DMS53 treated with DMSO at 0.1 percent for 48 hours (cell line): Measurements from ENCODE around the gene RALGPS1.
"Not testable (repeated sequence)": the region's sequence is repeated elsewhere in the genome, so short reads cannot be mapped to it uniquely, and the experiment has no call there.

Source experiments
- DNase-seq: peaks from one replicate; lab custom pipeline; 2025; ENCODE audit not compliant: unreplicated experiment; lab: John Stamatoyannopoulos, UW

Gene RALGPS1

DNA sequence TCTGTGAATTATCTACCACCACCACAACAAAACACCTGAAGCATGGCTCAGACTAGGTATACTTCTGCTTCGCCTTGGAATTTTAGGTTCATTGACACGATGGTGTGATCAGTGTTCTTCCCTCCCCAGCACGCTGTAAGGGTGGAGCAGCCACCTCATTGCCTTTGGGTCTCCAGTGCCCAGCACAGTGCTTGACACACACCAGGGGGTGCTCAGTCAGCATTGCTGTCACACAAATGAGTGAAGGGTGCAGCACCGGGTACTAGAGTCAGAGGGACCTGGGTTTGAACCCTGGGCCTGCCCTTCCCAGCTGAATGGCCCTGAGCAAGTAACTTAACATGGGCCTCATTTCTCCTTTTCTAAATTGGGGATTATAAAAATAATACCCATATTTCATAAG is 217.8 kb downstream of the RALGPS1 start:
- no peak for DNase-seq

DNA sequence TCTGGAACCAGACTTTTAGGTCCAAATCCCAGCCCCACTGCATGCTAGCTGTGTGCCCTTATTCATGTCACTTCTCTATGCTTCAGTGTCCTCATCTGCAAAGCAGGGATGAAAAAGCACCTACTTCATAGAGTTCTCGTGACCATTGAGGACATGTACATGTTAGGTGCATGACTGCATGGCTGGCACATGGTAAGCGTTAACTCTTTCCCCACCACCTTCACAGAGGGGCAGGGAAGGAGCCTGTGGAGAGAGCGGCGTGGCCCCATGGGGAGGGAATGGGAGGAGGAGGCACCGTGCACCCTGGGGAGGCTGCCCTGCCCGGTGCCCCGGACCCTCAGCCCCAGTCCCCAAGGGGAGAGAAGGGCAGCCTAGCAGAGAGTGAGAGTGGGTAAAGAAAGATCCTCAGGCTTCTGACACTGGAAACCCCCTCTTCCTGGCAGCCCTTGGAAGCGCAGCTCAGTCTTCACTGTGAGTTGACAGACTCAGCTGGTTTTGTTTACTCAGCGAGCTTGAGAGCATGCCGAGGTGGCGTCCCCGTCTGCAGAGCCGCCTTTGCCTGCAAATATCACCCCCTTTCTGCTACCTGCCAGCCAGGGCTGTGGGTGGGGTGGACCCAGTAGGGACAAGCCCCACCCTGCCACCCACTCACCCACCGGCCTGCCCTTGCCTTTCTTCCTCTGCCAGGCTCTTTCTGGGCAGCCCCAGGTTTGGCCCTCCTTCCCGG is 218.5 kb downstream of the RALGPS1 start:
- DNase-seq, result no peak

DNA sequence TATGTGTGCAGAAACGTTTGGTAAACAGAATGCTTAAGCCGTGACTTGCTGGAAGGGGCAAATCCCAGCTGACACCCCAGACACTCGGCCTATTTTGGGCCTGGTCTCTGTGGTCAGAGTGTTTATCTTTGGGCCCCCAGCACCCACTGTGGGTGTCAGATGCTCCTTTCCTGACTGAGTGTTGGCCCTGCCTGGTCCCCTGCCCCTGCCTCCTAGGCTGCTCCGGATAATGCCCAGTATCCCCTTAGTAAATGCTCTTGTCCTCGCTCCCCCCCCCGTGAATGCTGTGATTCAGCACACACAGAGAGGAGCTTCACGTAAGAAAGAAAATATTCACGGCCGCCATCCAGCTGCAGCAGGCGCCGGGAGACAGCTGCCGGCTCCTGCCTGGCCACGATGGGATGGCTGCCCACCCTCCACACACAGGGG is 219.2 kb downstream of the RALGPS1 start:
- DNase-seq, result no peak

- DNase-seq, result no peak
These were observed 220.6 kb downstream of the RALGPS1 start for GRCh38 chr9:127135056-127135745.

DNA sequence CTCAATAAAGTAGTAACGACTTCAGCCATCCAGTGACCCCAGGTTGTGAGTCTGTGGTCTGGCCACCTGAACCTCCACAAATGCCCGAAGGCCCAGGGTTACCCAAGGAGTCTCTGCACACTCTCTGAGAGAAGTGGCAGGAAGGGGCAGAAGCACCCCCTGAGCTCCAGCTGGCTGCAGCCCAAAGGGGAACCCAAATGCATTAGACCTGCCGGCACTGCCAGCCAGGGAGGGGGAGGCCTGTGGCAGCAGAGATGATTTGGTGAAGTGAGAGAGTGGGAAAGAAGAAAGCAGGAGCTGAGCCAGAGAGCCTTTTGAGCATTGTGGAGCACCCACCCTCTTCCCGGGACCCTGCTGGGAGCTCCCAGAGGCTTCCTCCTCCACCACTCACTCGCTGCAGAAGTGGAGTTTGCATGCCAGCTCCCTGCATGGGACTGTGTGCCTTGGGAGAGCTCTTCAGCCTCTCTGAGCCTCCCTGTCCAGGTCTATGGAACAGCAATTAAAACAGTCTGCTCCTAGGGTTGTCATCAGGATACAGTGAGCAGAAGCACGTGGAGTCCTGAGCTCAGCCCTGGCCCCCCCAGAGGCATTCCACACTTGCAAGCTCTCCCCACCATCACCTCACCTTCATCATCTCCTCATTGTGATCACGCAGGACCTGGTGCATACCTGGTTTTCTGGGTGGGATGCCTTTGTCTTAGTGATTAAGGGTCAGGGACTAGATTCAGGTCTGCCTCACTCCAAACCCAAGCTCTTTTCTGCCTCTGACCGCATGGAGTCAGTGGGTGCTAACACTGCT is 221.7 kb downstream of the RALGPS1 start:
- no peak for DNase-seq

DNA sequence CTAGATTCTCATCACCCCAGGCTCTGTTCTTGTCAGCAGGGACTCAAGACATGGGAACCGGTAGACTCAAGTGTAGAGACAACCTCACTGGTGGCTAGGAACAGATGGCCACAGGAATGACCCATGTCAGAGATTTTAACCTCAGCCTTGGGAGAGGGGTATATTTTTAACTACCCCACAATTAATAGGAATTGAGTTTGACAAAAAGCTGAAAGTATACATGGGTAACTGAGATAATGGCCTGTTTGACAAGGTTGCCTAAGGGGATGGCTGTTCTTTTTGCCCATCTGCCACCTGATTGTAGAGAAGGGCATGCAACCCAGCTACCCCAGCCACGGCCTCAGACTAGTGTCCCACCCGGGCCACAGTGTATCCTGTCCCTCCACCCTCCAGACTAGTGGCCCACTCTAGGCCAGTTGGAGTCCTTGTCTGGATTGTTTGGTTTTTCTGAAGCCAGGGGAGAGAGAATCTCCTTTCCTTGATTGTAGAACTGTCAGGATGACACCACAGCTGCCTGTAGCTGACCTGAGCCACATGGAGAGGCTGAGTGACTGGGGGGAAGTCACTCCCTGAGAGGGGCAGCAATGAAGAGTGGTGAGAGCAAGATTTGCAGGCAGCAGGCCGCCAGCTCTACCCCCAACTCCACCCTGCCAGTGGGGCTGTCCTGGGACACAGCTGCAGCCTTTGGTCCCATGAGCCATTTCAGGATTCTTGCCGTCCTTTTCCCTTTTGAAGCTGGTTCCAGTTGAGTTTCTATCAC is 222.5 kb downstream of the RALGPS1 start:
- DNase-seq, result no peak

- no peak for DNase-seq
These were observed 223.2 kb downstream of the RALGPS1 start for GRCh38 chr9:127137640-127138360.

GRCh38 chr9:127138444-127138843 is 223.9 kb downstream of the RALGPS1 start:
- no peak for DNase-seq

GRCh38 chr9:127139071-127139731 is 224.6 kb downstream of the RALGPS1 start:
- no peak for DNase-seq

DNA sequence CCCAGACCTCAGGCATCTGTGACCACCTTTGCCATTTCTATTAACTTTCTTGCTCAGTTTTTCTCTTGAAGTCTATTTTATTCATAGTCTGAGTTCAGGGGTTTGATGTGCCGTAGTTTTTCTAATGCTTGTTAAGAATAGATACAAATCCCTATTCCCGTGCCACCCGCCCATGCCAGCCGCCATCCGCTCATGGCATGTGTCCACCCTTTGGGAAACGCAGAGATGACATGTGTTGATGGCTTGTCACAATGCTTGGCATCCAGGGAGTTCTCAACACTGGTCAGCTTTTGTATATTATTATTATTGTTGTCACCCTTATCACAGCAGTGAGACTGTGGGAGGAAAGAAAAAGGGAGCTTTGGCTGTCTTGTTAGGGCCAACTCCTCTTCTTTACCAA is 225.2 kb downstream of the RALGPS1 start:
- no peak for DNase-seq

- DNase-seq, result no peak
These were observed 225.6 kb downstream of the RALGPS1 start for GRCh38 chr9:127140181-127140580.

- DNase-seq, result no peak
These were observed 226.5 kb downstream of the RALGPS1 start for GRCh38 chr9:127140842-127141675.

DNA sequence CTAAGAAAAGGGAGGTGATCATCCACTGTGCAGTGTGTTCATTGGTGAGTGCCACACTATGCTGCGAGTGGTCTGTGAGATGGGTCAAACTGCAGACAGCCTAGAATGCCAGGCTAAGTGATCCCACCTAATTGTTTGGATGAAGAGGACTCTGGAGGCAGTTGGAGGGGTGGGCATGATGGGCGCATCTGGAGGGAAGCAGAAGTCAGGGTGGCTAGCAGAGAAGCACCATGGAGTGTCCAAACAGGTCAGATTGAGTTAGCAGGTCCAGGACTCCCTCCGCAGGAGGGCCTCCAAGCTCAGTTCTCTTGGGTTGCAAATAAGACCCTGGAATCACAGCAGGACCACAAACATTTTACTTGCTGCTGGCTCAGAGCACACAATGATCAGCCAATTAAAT is 227.7 kb downstream of the RALGPS1 start:
- DNase-seq, result no peak

- no peak for DNase-seq
These were observed 228.4 kb downstream of the RALGPS1 start for GRCh38 chr9:127142931-127143464.

DNA sequence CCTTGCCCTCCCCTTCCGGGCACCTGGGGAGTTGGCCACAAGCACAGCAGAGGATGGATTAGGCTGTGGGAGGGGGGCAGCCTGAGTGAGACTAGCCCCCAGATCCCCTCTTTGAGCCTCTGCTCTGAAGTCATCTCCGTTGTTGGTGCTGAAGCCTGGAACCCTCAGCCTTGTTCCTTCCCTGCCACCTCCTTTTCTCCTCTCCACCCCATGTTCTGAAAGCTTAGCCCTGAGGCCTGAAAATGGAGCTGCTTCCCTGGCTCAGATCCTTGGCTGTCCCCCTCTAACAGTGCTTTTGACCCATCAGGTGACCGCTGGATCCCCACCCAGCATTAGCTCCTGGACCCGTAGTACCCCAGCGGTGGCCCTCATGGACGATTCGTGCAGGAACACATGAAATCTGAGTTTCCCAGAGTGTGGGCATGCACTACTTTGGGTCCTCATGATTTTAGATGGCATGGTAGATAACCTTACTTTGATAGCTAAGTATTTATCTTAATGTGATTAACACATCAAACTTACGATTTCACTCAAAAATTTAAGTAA is 229.4 kb downstream of the RALGPS1 start:
- no peak for DNase-seq

- no peak for DNase-seq
These were observed 230.3 kb downstream of the RALGPS1 start for GRCh38 chr9:127144670-127145445.

DNA sequence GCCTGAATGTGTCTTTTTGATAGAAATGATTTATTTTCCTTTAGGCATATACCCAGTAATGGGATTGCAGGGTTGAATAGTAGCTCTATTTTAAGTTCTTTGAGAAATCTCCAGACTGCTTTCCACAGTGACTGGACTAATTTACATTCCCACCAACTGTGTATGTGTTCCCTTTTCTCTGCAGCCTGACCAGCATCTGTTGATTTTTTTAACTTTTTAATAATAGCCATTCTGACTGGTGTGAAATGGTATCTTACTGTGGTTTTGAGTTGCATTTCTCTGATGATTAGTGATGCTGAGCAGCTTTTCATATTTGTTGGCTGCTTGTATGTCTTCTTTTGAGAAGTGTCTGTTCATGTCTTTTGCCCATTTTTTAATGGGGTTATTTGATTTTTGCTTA is 232.3 kb downstream of the RALGPS1 start:
- DNase-seq, result not testable (repeated sequence)

GRCh38 chr9:127147251-127147650 is 232.7 kb downstream of the RALGPS1 start:
- DNase-seq, result no peak
